Measurements from ENCODE around the gene SIGLEC1. TPM values are rescaled to one million over a fixed set of nuclear protein-coding genes. Genes with fewer than 3 reads are reported as not detected.

The SIGLEC1 gene
- total RNA-seq, 1 experiment from 2014 or later = not detected

DNA sequence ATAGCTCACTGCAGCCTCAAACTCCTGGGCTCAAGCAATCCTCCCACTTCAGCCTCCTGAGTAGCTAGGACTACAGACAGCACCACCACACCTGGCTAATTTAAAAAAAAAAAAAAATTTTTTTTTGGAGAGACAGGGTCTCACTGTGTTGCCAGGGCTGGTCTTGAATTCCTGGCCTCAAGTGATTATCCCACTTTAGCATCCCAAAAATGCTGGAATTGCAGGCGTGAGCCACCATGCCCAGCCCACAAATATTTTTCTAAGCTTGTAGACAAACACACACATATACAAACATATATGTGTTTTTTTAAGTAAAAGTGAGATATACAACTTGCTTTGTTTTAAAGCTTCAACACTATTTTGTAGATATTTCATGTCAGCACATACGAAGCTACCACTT lies 30.9 kb upstream of the SIGLEC1 start:
- no peak overlapping the region for H3K4me3 ChIP-seq (ENCODE audit: low read depth, low read length, poor library complexity, severe bottlenecking)
- BruUV-seq (replicated peaks) = no TSS peak
- ChIA-PET CTCF (interaction anchor here (0.7 kb wide), 2 partner anchors 10 to 476 kb away, joined by 3 to 4 read pairs; no protein-coding TSS in a partner anchor), POLR2A (ENCODE audit: low non-redundant PET) (interaction anchor here (0.6 kb wide), 1 partner anchor 14 kb away, joined by 4 read pairs; no protein-coding TSS in a partner anchor)
- no peak overlapping the region for H3K27ac ChIP-seq (ENCODE audit: low read depth, low read length, poor library complexity, severe bottlenecking)
- DNase-seq (ENCODE audit: low spot score) = no peak
- intact Hi-C loops (cut with micrococcal nuclease; ENCODE audit: unreplicated experiment) = no loop called here
- H3K36me3 ChIP-seq (ENCODE audit: insufficient read depth, low read length, poor library complexity, severe bottlenecking) = no peaks in the 10 kb centered on the region
- H3K4me1 ChIP-seq (ENCODE audit: insufficient read depth, low read length, poor library complexity, severe bottlenecking) = no peaks in the 10 kb centered on the region
- no peaks in the 10 kb centered on the region for H3K9me3 ChIP-seq (ENCODE audit: low read depth, low read length, poor library complexity, severe bottlenecking)
- TF ChIP-seq EZH2 (IDR thresholded peaks at IDR 0.05; ENCODE audit: borderline replicate concordance, low read depth, low read length, poor library complexity, severe bottlenecking) = no peak
- no peaks in the 10 kb centered on the region for H3K27me3 ChIP-seq (replicated peaks; ENCODE audit: insufficient read depth, low read depth, low read length, poor library complexity)

GRCh38 chr20:3741836-3742458 lies 29.5 kb upstream of the SIGLEC1 start:
- Histone ChIP-seq H3K9me3 (ENCODE audit: low read depth, low read length, poor library complexity, severe bottlenecking) (no peaks in the 10 kb centered on the region), H3K27me3 (replicated peaks; ENCODE audit: insufficient read depth, low read depth, low read length, poor library complexity) (no peaks in the 10 kb centered on the region), H3K36me3 (ENCODE audit: insufficient read depth, low read length, poor library complexity, severe bottlenecking) (no peaks in the 10 kb centered on the region), H3K27ac (ENCODE audit: low read depth, low read length, poor library complexity, severe bottlenecking) (no peak overlapping the region), H3K4me1 (ENCODE audit: insufficient read depth, low read length, poor library complexity, severe bottlenecking) (no peaks in the 10 kb centered on the region), H3K4me3 (ENCODE audit: low read depth, low read length, poor library complexity, severe bottlenecking) (no peak overlapping the region)
- no peak for TF ChIP-seq CTCF (conservative IDR thresholded peaks at IDR 0.05; ENCODE audit: low read depth, low read length)
- no peak for TF ChIP-seq EZH2 (IDR thresholded peaks at IDR 0.05; ENCODE audit: borderline replicate concordance, low read depth, low read length, poor library complexity, severe bottlenecking)
- ChIA-PET CTCF (interaction anchor here (0.7 to 1.1 kb wide), 2 partner anchors 11 to 45 kb away, joined by 3 to 6 read pairs; no protein-coding TSS in a partner anchor), POLR2A (ENCODE audit: low non-redundant PET) (no interaction called here)
- BruUV-seq (replicated peaks) = no TSS peak
- intact Hi-C loops (cut with micrococcal nuclease; ENCODE audit: unreplicated experiment) = no loop called here
- DNase-seq (ENCODE audit: low spot score) = no peak

- no peak for TF ChIP-seq EZH2 (IDR thresholded peaks at IDR 0.05; ENCODE audit: borderline replicate concordance, low read depth, low read length, poor library complexity, severe bottlenecking)
- no peak for TF ChIP-seq CTCF (conservative IDR thresholded peaks at IDR 0.05; ENCODE audit: low read depth, low read length)
- Histone ChIP-seq H3K36me3 (ENCODE audit: insufficient read depth, low read length, poor library complexity, severe bottlenecking) (no peaks in the 10 kb centered on the region), H3K4me3 (ENCODE audit: low read depth, low read length, poor library complexity, severe bottlenecking) (no peak overlapping the region), H3K9me3 (ENCODE audit: low read depth, low read length, poor library complexity, severe bottlenecking) (no peaks in the 10 kb centered on the region), H3K27me3 (replicated peaks; ENCODE audit: insufficient read depth, low read depth, low read length, poor library complexity) (no peaks in the 10 kb centered on the region), H3K4me1 (ENCODE audit: insufficient read depth, low read length, poor library complexity, severe bottlenecking) (no peaks in the 10 kb centered on the region), H3K27ac (ENCODE audit: low read depth, low read length, poor library complexity, severe bottlenecking) (no peak overlapping the region)
- intact Hi-C loops (cut with micrococcal nuclease; ENCODE audit: unreplicated experiment) = no loop called here
- no TSS peak for BruUV-seq (replicated peaks)
- ChIA-PET CTCF (interaction anchor here (0.6 to 0.7 kb wide), 2 partner anchors 44 to 550 kb away, joined by 5 to 6 read pairs; no protein-coding TSS in a partner anchor), POLR2A (ENCODE audit: low non-redundant PET) (interaction anchor here (0.9 kb wide), 1 partner anchor 16 kb away, joined by 12 read pairs; no protein-coding TSS in a partner anchor)
- DNase-seq (ENCODE audit: low spot score) = no peak
Measured at GRCh38 chr20:3740615-3741301, 28.4 kb upstream of the SIGLEC1 start.
